NCI-H510A treated with DMSO at 0.1 percent for 48 hours (cell line): Measurements from ENCODE around the gene RMND5B.
"Not testable (repeated sequence)": the region's sequence is repeated elsewhere in the genome, so short reads cannot be mapped to it uniquely, and the experiment has no call there.

Source experiments
- DNase-seq: peaks from one replicate; lab custom pipeline; 2025; lab: John Stamatoyannopoulos, UW

RMND5B gene

GRCh38 chr5:178130576-178131445 lies at the start of gene RMND5B:
Gene RMND5B (plus strand): TSS chr5:178131014. CDS start chr5:178138120, 7,106 bp downstream.
- peak; percentile 54 for DNase-seq

- no peak for DNase-seq
These were observed 49.1 kb upstream of the RMND5B start for GRCh38 chr5:178081571-178082243.

GRCh38 chr5:178083922-178084321 lies 46.9 kb upstream of the RMND5B start:
- DNase-seq: no peak

GRCh38 chr5:178085316-178085715 lies 45.5 kb upstream of the RMND5B start:
- DNase-seq: no peak

GRCh38 chr5:178086266-178086665 lies 44.5 kb upstream of the RMND5B start:
- no peak for DNase-seq

- not testable (repeated sequence) for DNase-seq
These were observed 43.6 kb upstream of the RMND5B start for GRCh38 chr5:178087199-178087598.

GRCh38 chr5:178090856-178091255 lies 40.0 kb upstream of the RMND5B start:
- no peak for DNase-seq

GRCh38 chr5:178093134-178093533 lies 37.7 kb upstream of the RMND5B start:
- no peak for DNase-seq

GRCh38 chr5:178094345-178094744 lies 36.5 kb upstream of the RMND5B start:
- no peak for DNase-seq

GRCh38 chr5:178098685-178099084 lies 32.1 kb upstream of the RMND5B start:
- no peak for DNase-seq

- no peak for DNase-seq
These were observed 27.2 kb upstream of the RMND5B start for GRCh38 chr5:178103612-178104011.

GRCh38 chr5:178104492-178104891 lies 26.3 kb upstream of the RMND5B start:
- DNase-seq: no peak

GRCh38 chr5:178106086-178106485 lies 24.7 kb upstream of the RMND5B start:
- no peak for DNase-seq

GRCh38 chr5:178106556-178107239 lies 24.1 kb upstream of the RMND5B start:
- no peak for DNase-seq

GRCh38 chr5:178107756-178108310 lies 23.0 kb upstream of the RMND5B start:
- no peak for DNase-seq

- no peak for DNase-seq
These were observed 22.4 kb upstream of the RMND5B start for GRCh38 chr5:178108446-178108845.

- DNase-seq: no peak
These were observed 21.8 kb upstream of the RMND5B start for GRCh38 chr5:178108966-178109365.

- DNase-seq: no peak
These were observed 20.3 kb upstream of the RMND5B start for GRCh38 chr5:178110511-178110910.

- DNase-seq: no peak
These were observed 18.9 kb upstream of the RMND5B start for GRCh38 chr5:178111925-178112324.

GRCh38 chr5:178112545-178112944 lies 18.3 kb upstream of the RMND5B start:
- no peak for DNase-seq

- peak; percentile 36 for DNase-seq
These were observed 17.6 kb upstream of the RMND5B start, which contains the start of gene N4BP3 for GRCh38 chr5:178113141-178113787. Gene N4BP3 (plus strand): TSS chr5:178113532. CDS start chr5:178119584, 6,052 bp downstream.

GRCh38 chr5:178113841-178114324 lies 16.9 kb upstream of the RMND5B start:
- no peak for DNase-seq
